ENCODE measurements around the gene FAM241B.

The FAM241B gene

GRCh38 chr10:69663369-69663947 is 33.4 kb downstream of the FAM241B start:
- no peaks in the 10 kb centered on the region for H3K36me3 ChIP-seq (ENCODE audit: control insufficient read depth in 5 of 5, insufficient read depth in 5 of 5, low read length in 5 of 5)
- no peak overlapping the region for H3K4me3 ChIP-seq (ENCODE audit: low read depth in 1 of 5, low read length in 5 of 5)
- H3K9me3 ChIP-seq (ENCODE audit: control insufficient read depth in 5 of 5, low read length in 5 of 5), result no peaks in the 10 kb centered on the region
- no peak overlapping the region for H3K27ac ChIP-seq (ENCODE audit: low read depth, low read length)
- H3K27me3 ChIP-seq (ENCODE audit: control insufficient read depth in 5 of 5, insufficient read depth in 4 of 5, low read length in 5 of 5), result peaks cover 23 to 49% (median 29%) of the 10 kb centered on the region in 5 donors
- no peak overlapping the region for H3K9ac ChIP-seq (ENCODE audit: low read length in 5 of 5)
- H3K4me1 ChIP-seq (ENCODE audit: control insufficient read depth in 5 of 5, insufficient read depth in 5 of 5, low read length in 5 of 5), result no peaks in the 10 kb centered on the region

- Histone ChIP-seq H3K27me3 (ENCODE audit: control insufficient read depth in 5 of 5, insufficient read depth in 4 of 5, low read length in 5 of 5) (peaks cover 25 to 45% (median 34%) of the 10 kb centered on the region in 5 donors), H3K4me1 (ENCODE audit: control insufficient read depth in 5 of 5, insufficient read depth in 5 of 5, low read length in 5 of 5) (no peaks in the 10 kb centered on the region), H3K9ac (ENCODE audit: low read length in 5 of 5) (no peak overlapping the region), H3K9me3 (ENCODE audit: control insufficient read depth in 5 of 5, low read length in 5 of 5) (no peaks in the 10 kb centered on the region), H3K27ac (ENCODE audit: low read depth, low read length) (no peak overlapping the region), H3K4me3 (ENCODE audit: low read depth in 1 of 5, low read length in 5 of 5) (no peak overlapping the region), H3K36me3 (ENCODE audit: control insufficient read depth in 5 of 5, insufficient read depth in 5 of 5, low read length in 5 of 5) (no peaks in the 10 kb centered on the region)
Measured at GRCh38 chr10:69665474-69666320, 35.6 kb downstream of the FAM241B start.

GRCh38 chr10:69666756-69667155 is 36.7 kb downstream of the FAM241B start:
- Histone ChIP-seq H3K36me3 (ENCODE audit: control insufficient read depth in 5 of 5, insufficient read depth in 5 of 5, low read length in 5 of 5) (no peaks in the 10 kb centered on the region), H3K9ac (ENCODE audit: low read length in 5 of 5) (no peak overlapping the region), H3K27ac (ENCODE audit: low read depth, low read length) (no peak overlapping the region), H3K27me3 (ENCODE audit: control insufficient read depth in 5 of 5, insufficient read depth in 4 of 5, low read length in 5 of 5) (peaks cover 21 to 41% (median 31%) of the 10 kb centered on the region in 5 donors), H3K4me3 (ENCODE audit: low read depth in 1 of 5, low read length in 5 of 5) (no peak overlapping the region), H3K4me1 (ENCODE audit: control insufficient read depth in 5 of 5, insufficient read depth in 5 of 5, low read length in 5 of 5) (no peaks in the 10 kb centered on the region), H3K9me3 (ENCODE audit: control insufficient read depth in 5 of 5, low read length in 5 of 5) (no peaks in the 10 kb centered on the region)

GRCh38 chr10:69668721-69669120 is 38.7 kb downstream of the FAM241B start:
- H3K36me3 ChIP-seq (ENCODE audit: control insufficient read depth in 5 of 5, insufficient read depth in 5 of 5, low read length in 5 of 5), result no peaks in the 10 kb centered on the region
- no peak overlapping the region for H3K4me3 ChIP-seq (ENCODE audit: low read depth in 1 of 5, low read length in 5 of 5)
- no peaks in the 10 kb centered on the region for H3K4me1 ChIP-seq (ENCODE audit: control insufficient read depth in 5 of 5, insufficient read depth in 5 of 5, low read length in 5 of 5)
- H3K27ac ChIP-seq (ENCODE audit: low read depth, low read length), result no peak overlapping the region
- H3K27me3 ChIP-seq (ENCODE audit: control insufficient read depth in 5 of 5, insufficient read depth in 4 of 5, low read length in 5 of 5), result peaks cover 19 to 31% (median 26%) of the 10 kb centered on the region in 5 donors
- no peaks in the 10 kb centered on the region for H3K9me3 ChIP-seq (ENCODE audit: control insufficient read depth in 5 of 5, low read length in 5 of 5)
- H3K9ac ChIP-seq (ENCODE audit: low read length in 5 of 5), result no peak overlapping the region

DNA sequence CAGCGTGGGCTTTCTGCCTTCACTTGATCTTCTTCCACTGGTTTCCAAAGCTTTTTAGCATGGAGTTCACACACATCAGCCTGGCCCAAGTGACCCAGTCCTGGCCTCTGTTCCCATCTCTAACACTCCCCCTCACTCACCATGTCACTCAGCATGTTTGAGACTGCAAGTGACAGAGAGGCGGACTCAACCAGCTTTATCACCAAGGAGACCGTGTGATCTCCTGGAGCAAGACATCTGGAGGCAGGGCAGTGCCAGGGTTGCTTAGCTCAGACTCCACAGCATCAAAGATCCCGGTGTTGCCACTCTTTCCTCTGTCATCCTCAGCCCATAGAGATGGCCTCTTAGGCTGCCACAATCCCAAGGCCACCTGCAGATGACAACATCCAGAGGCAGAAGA is 39.4 kb downstream of the FAM241B start:
- Histone ChIP-seq H3K9me3 (ENCODE audit: control insufficient read depth in 5 of 5, low read length in 5 of 5) (no peaks in the 10 kb centered on the region), H3K27ac (ENCODE audit: low read depth, low read length) (no peak overlapping the region), H3K27me3 (ENCODE audit: control insufficient read depth in 5 of 5, insufficient read depth in 4 of 5, low read length in 5 of 5) (peaks cover 13 to 28% (median 26%) of the 10 kb centered on the region in 5 donors), H3K4me1 (ENCODE audit: control insufficient read depth in 5 of 5, insufficient read depth in 5 of 5, low read length in 5 of 5) (no peaks in the 10 kb centered on the region), H3K36me3 (ENCODE audit: control insufficient read depth in 5 of 5, insufficient read depth in 5 of 5, low read length in 5 of 5) (no peaks in the 10 kb centered on the region), H3K9ac (ENCODE audit: low read length in 5 of 5) (no peak overlapping the region), H3K4me3 (ENCODE audit: low read depth in 1 of 5, low read length in 5 of 5) (no peak overlapping the region)

DNA sequence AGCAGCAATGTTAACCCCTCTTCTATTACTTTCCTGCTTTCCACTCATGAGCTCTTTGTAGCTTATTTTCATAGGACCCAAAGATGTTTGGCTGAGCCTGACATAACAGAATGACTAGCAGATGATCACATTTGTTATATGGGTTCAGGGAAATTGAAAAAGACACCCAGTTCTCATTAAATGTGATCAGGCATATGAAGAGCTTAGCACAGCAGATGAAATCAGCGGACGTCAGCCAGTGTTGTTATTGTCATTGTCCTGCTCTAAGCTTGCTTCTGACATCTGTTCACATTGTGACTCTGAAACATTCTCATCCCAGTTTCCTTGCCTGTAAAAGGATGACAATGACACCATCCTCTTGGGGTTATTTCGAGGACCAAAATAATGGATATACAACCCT is 43.5 kb downstream of the FAM241B start:
- H3K4me3 ChIP-seq (ENCODE audit: low read depth in 1 of 5, low read length in 5 of 5), result no peak overlapping the region
- H3K9me3 ChIP-seq (ENCODE audit: control insufficient read depth in 5 of 5, low read length in 5 of 5), result no peaks in the 10 kb centered on the region
- H3K27ac ChIP-seq (ENCODE audit: low read depth, low read length), result no peak overlapping the region
- H3K27me3 ChIP-seq (ENCODE audit: control insufficient read depth in 5 of 5, insufficient read depth in 4 of 5, low read length in 5 of 5), result peaks cover 11 to 30% (median 12%) of the 10 kb centered on the region in 5 donors
- H3K9ac ChIP-seq (ENCODE audit: low read length in 5 of 5), result no peak overlapping the region
- no peaks in the 10 kb centered on the region for H3K4me1 ChIP-seq (ENCODE audit: control insufficient read depth in 5 of 5, insufficient read depth in 5 of 5, low read length in 5 of 5)
- no peaks in the 10 kb centered on the region for H3K36me3 ChIP-seq (ENCODE audit: control insufficient read depth in 5 of 5, insufficient read depth in 5 of 5, low read length in 5 of 5)

DNA sequence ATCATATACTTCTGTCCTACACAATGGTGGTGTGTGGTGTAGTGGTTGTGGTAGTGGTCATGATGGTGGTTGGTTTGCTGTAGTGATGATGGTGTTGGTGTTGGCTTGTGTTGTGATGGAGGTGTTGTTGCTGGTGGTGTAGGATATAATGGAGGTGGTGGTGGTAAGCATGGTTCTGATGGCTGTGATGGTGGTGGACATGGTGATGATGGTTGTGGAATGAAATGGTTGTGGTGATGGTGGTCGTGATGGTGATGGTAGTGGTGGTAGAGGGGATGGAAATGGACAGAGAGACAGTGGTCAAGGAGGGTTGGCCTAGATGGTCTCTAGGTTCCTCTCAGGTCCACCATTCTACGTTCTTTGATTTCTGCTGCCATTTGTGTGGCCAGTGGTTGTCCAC is 44.7 kb downstream of the FAM241B start:
- Histone ChIP-seq H3K36me3 (ENCODE audit: control insufficient read depth in 5 of 5, insufficient read depth in 5 of 5, low read length in 5 of 5) (no peaks in the 10 kb centered on the region), H3K9ac (ENCODE audit: low read length in 5 of 5) (no peak overlapping the region), H3K9me3 (ENCODE audit: control insufficient read depth in 5 of 5, low read length in 5 of 5) (no peaks in the 10 kb centered on the region), H3K4me3 (ENCODE audit: low read depth in 1 of 5, low read length in 5 of 5) (no peak overlapping the region), H3K4me1 (ENCODE audit: control insufficient read depth in 5 of 5, insufficient read depth in 5 of 5, low read length in 5 of 5) (no peaks in the 10 kb centered on the region), H3K27me3 (ENCODE audit: control insufficient read depth in 5 of 5, insufficient read depth in 4 of 5, low read length in 5 of 5) (peaks cover 9 to 35% (median 16%) of the 10 kb centered on the region in 5 donors), H3K27ac (ENCODE audit: low read depth, low read length) (no peak overlapping the region)

DNA sequence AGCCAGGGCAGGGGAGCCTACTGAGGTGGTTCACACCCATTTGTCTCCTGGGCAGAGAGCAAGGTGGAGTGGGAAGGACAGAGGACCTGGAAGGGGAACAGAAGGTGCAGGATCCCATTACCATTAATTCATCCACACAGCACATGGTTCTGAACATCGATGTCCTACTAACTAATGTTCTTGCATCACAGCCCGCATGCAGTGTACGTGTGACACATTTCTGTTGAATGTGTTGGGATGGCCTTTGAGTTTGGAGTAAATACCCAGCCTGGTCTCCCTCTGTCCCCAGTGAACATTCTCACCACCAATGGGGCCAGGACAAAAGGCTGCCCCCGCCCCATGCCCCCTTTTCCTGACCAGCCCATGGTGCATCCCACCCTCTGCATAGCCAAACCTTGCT is 46.3 kb downstream of the FAM241B start:
- Histone ChIP-seq H3K27ac (ENCODE audit: low read depth, low read length) (no peak overlapping the region), H3K4me1 (ENCODE audit: control insufficient read depth in 5 of 5, insufficient read depth in 5 of 5, low read length in 5 of 5) (no peaks in the 10 kb centered on the region), H3K9me3 (ENCODE audit: control insufficient read depth in 5 of 5, low read length in 5 of 5) (no peaks in the 10 kb centered on the region), H3K9ac (ENCODE audit: low read length in 5 of 5) (no peak overlapping the region), H3K27me3 (ENCODE audit: control insufficient read depth in 5 of 5, insufficient read depth in 4 of 5, low read length in 5 of 5) (peaks cover 12 to 45% (median 22%) of the 10 kb centered on the region in 5 donors), H3K4me3 (ENCODE audit: low read depth in 1 of 5, low read length in 5 of 5) (no peak overlapping the region), H3K36me3 (ENCODE audit: control insufficient read depth in 5 of 5, insufficient read depth in 5 of 5, low read length in 5 of 5) (no peaks in the 10 kb centered on the region)

- no peak overlapping the region for H3K9ac ChIP-seq (ENCODE audit: low read length in 5 of 5)
- no peaks in the 10 kb centered on the region for H3K4me1 ChIP-seq (ENCODE audit: control insufficient read depth in 5 of 5, insufficient read depth in 5 of 5, low read length in 5 of 5)
- H3K36me3 ChIP-seq (ENCODE audit: control insufficient read depth in 5 of 5, insufficient read depth in 5 of 5, low read length in 5 of 5), result no peaks in the 10 kb centered on the region
- H3K27me3 ChIP-seq (ENCODE audit: control insufficient read depth in 5 of 5, insufficient read depth in 4 of 5, low read length in 5 of 5), result peaks cover 13 to 52% (median 24%) of the 10 kb centered on the region in 5 donors
- H3K4me3 ChIP-seq (ENCODE audit: low read depth in 1 of 5, low read length in 5 of 5), result no peak overlapping the region
- H3K9me3 ChIP-seq (ENCODE audit: control insufficient read depth in 5 of 5, low read length in 5 of 5), result no peaks in the 10 kb centered on the region
- H3K27ac ChIP-seq (ENCODE audit: low read depth, low read length), result no peak overlapping the region
Measured at GRCh38 chr10:69677985-69678654, 48.1 kb downstream of the FAM241B start.

DNA sequence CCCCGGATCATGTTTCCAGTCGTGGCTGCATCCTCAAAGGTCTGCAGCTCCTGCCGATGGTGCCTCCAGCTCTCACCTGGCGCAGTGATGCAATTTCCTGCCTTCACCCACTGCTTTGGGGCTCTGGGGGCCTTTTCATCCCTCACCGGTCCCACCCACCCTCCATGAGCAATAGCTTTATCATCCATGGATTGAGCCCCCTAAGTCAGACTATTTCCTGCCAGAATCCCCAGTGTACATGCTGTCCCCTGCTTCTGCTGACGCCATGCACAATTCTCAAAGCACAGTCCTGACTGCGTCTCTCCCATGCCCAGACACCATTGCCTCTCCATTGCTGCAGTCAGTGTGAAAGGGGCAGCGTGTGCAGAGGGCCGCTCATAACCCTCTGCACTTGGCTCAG is 49.7 kb downstream of the FAM241B start:
- peaks cover 0 to 6% (median 4%) of the 10 kb centered on the region in 5 donors for H3K4me1 ChIP-seq (ENCODE audit: control insufficient read depth in 5 of 5, insufficient read depth in 5 of 5, low read length in 5 of 5)
- no peaks in the 10 kb centered on the region for H3K36me3 ChIP-seq (ENCODE audit: control insufficient read depth in 5 of 5, insufficient read depth in 5 of 5, low read length in 5 of 5)
- H3K27ac ChIP-seq (ENCODE audit: low read depth, low read length), result no peak overlapping the region
- no peaks in the 10 kb centered on the region for H3K9me3 ChIP-seq (ENCODE audit: control insufficient read depth in 5 of 5, low read length in 5 of 5)
- H3K9ac ChIP-seq (ENCODE audit: low read length in 5 of 5), result no peak overlapping the region
- no peak overlapping the region for H3K4me3 ChIP-seq (ENCODE audit: low read depth in 1 of 5, low read length in 5 of 5)
- H3K27me3 ChIP-seq (ENCODE audit: control insufficient read depth in 5 of 5, insufficient read depth in 4 of 5, low read length in 5 of 5), result peaks cover 13 to 59% (median 24%) of the 10 kb centered on the region in 5 donors

All from subcutaneous abdominal adipose tissue (tissue), 5 donors.